Activated CD4-positive, CD25-positive, alpha-beta regulatory T cell treated with anti-CD3 and anti-CD28 coated beads, Interleukin-2, amount 50 U/mL, for 72 hours (primary cell): ENCODE data around the gene SCN1A.
"Not testable (repeated sequence)": the region's sequence is repeated elsewhere in the genome, so short reads cannot be mapped to it uniquely, and the experiment has no call there.

ENCODE experiments used
- DNase-seq: peaks from one replicate; pipeline ENCODE4 v3.0.0; 2021

The SCN1A gene

GRCh38 chr2:166081131-166081632 lies 46.6 kb downstream of the SCN1A start:
- no peak for DNase-seq

GRCh38 chr2:166074430-166074829 lies 53.4 kb downstream of the SCN1A start:
- DNase-seq = no peak

- DNase-seq = no peak
These were observed 53.8 kb downstream of the SCN1A start for GRCh38 chr2:166074011-166074410.

GRCh38 chr2:166070231-166070630 lies 57.6 kb downstream of the SCN1A start:
- DNase-seq = no peak

GRCh38 chr2:166068981-166069380 lies 58.8 kb downstream of the SCN1A start:
- DNase-seq = no peak

- DNase-seq = no peak
These were observed 60.6 kb downstream of the SCN1A start for GRCh38 chr2:166067229-166067628.

- DNase-seq = no peak
These were observed 67.6 kb downstream of the SCN1A start for GRCh38 chr2:166060191-166060590.

GRCh38 chr2:166057370-166058164 lies 70.3 kb downstream of the SCN1A start:
- DNase-seq = no peak

- DNase-seq = no peak
These were observed 82.9 kb downstream of the SCN1A start for GRCh38 chr2:166044853-166045483.

GRCh38 chr2:166042768-166043390 lies 84.9 kb downstream of the SCN1A start:
- no peak for DNase-seq

GRCh38 chr2:166042356-166042755 lies 85.5 kb downstream of the SCN1A start:
- no peak for DNase-seq

- DNase-seq = no peak
These were observed 86.2 kb downstream of the SCN1A start for GRCh38 chr2:166041613-166042012.

GRCh38 chr2:166032361-166032760 lies 95.5 kb downstream of the SCN1A start:
- no peak for DNase-seq

GRCh38 chr2:166031054-166031453 lies 96.8 kb downstream of the SCN1A start:
- DNase-seq = no peak

GRCh38 chr2:166025313-166025712 lies 102.5 kb downstream of the SCN1A start:
- DNase-seq = no peak

- no peak for DNase-seq
These were observed 110.6 kb downstream of the SCN1A start for GRCh38 chr2:166017208-166017607.

- no peak for DNase-seq
These were observed 113.9 kb downstream of the SCN1A start for GRCh38 chr2:166013878-166014277.

GRCh38 chr2:166011660-166012059 lies 116.2 kb downstream of the SCN1A start:
- DNase-seq = no peak

GRCh38 chr2:166000401-166000800 lies 127.4 kb downstream of the SCN1A start:
- no peak for DNase-seq

GRCh38 chr2:165990846-165991245 lies 137.0 kb downstream of the SCN1A start:
- no peak for DNase-seq

- no peak for DNase-seq
These were observed 138.0 kb downstream of the SCN1A start for GRCh38 chr2:165989851-165990250.

GRCh38 chr2:165985120-165985519 lies 142.7 kb downstream of the SCN1A start:
- DNase-seq = no peak

GRCh38 chr2:165972161-165972560 lies 155.7 kb downstream of the SCN1A start:
- DNase-seq = not testable (repeated sequence)

GRCh38 chr2:165970663-165971062 lies 157.2 kb downstream of the SCN1A start:
- DNase-seq = no peak
